Smooth muscle cell (in vitro differentiated cells): ENCODE results near the gene PSAPL1. TPM values are rescaled to one million over a fixed set of nuclear protein-coding genes. Genes with fewer than 3 reads are reported as not detected.

Source experiments
- DNase-seq: peaks from one replicate; lab custom pipeline; 2025; ENCODE audit not compliant: unreplicated experiment; lab: John Stamatoyannopoulos, UW
- H2AFZ ChIP-seq: fragments of 200-600 bp; sonication (generic); 2 replicates; pipeline ENCODE4 v1.6.0; 2016; ENCODE audit warnings: antibody characterized with exemption, low read depth, mild to moderate bottlenecking
- H3F3A ChIP-seq: fragments of 200-600 bp; sonication (generic); 2 replicates; pipeline ENCODE4 v1.6.0; 2017; ENCODE audit warnings: antibody characterized with exemption, low read depth
- H3K27ac ChIP-seq: fragments of 200-600 bp; sonication (generic); 2 replicates; pipeline ENCODE4 v1.5.1; 2016; ENCODE audit warnings: low read depth, mild to moderate bottlenecking
- H3K27me3 ChIP-seq: fragments of 200-600 bp; sonication (generic); 2 replicates; pipeline ENCODE4 v1.6.1; 2016; ENCODE audit warnings: low read depth, mild to moderate bottlenecking
- H3K36me3 ChIP-seq: fragments of 200-600 bp; sonication (generic); 2 replicates; pipeline ENCODE4 v1.5.1; 2016; ENCODE audit warnings: low read depth
- H3K4me1 ChIP-seq: fragments of 200-600 bp; sonication (generic); 2 replicates; pipeline ENCODE4 v1.5.1; 2016; ENCODE audit warnings: low read depth
- H3K4me2 ChIP-seq: fragments of 200-600 bp; sonication (generic); 2 replicates; pipeline ENCODE4 v1.6.0; 2016; ENCODE audit warnings: mild to moderate bottlenecking
- H3K4me3 ChIP-seq: fragments of 200-600 bp; sonication (generic); 2 replicates; pipeline ENCODE4 v1.5.1; 2016; ENCODE audit warnings: mild to moderate bottlenecking
- H3K79me2 ChIP-seq: fragments of 200-600 bp; sonication (generic); 2 replicates; pipeline ENCODE4 v1.6.0; 2016; ENCODE audit warnings: low read depth, mild to moderate bottlenecking
- H3K9ac ChIP-seq: fragments of 200-600 bp; sonication (generic); 2 replicates; pipeline ENCODE4 v1.6.0; 2016; ENCODE audit warnings: low read depth
- H3K9me3 ChIP-seq: fragments of 200-600 bp; sonication (generic); replicated peaks from 2 replicates; pipeline ENCODE4 v1.5.1; 2016; ENCODE audit warnings: low read depth
- H4K20me1 ChIP-seq: fragments of 200-600 bp; sonication (generic); 2 replicates; pipeline ENCODE4 v1.6.0; 2016; ENCODE audit warnings: low read depth
- CTCF ChIP-seq: fragments of 200-600 bp; sonication (generic); IDR thresholded peaks from 2 replicates; pipeline ENCODE4 v1.5.1; 2017; ENCODE audit warnings: borderline replicate concordance, mild to moderate bottlenecking, antibody characterized with exemption; ENCODE audit not compliant: insufficient read depth, poor library complexity, severe bottlenecking
- WGBS: methylation state at CpG from one replicate; pipeline ENCODE4 v1.1.7; 2016; ENCODE audit warnings: low lambda C conversion rate; 5-methylcytosine and 5-hydroxymethylcytosine counted together
- polyA plus RNA-seq: library from polyadenylated mRNA; unstranded; fragments of >200 nt; fragmentation: Nextera tagmentation; extraction: Ambion mirVana; gene quantifications from 2 replicates; pipeline ENCODE4 v1.2.1, GENCODE V29; 2016
- total RNA-seq: library from RNA; depleted of rRNA; stranded (reverse); fragments of >200 nt; gene quantifications from 2 replicates; pipeline ENCODE4 v1.2.3, GENCODE V29; 2014

The PSAPL1 gene
- total and polyA plus RNA-seq, 2 experiments from 2014 or later, result not detected

- TF ChIP-seq CTCF, result no peak
- no peak overlapping the region for H3K9ac ChIP-seq
- DNase-seq, result no peak
- H4K20me1 ChIP-seq, result peaks cover 3% of the 10 kb centered on the region
- no peaks in the 10 kb centered on the region for H3F3A ChIP-seq
- 94% methylated on average over 26 of the region's 28 CpGs for WGBS
- no peaks in the 10 kb centered on the region for H3K27me3 ChIP-seq
- no peaks in the 10 kb centered on the region for H3K36me3 ChIP-seq
- no peaks in the 10 kb centered on the region for H3K79me2 ChIP-seq
- no peak overlapping the region for H3K27ac ChIP-seq
- no peak overlapping the region for H3K4me2 ChIP-seq
- H3K9me3 ChIP-seq, result no peaks in the 10 kb centered on the region
- H2AFZ ChIP-seq, result no peak overlapping the region
- no peak overlapping the region for H3K4me3 ChIP-seq
- peaks cover 5% of the 10 kb centered on the region for H3K4me1 ChIP-seq
Measured at GRCh38 chr4:7433376-7434140, 1.2 kb downstream of the PSAPL1 start.

GRCh38 chr4:7432531-7433375 is 2.0 kb downstream of the PSAPL1 start:
- no peaks in the 10 kb centered on the region for H3K36me3 ChIP-seq
- no peaks in the 10 kb centered on the region for H3K27me3 ChIP-seq
- H3K79me2 ChIP-seq, result no peaks in the 10 kb centered on the region
- H3F3A ChIP-seq, result no peaks in the 10 kb centered on the region
- no peak for DNase-seq
- H2AFZ ChIP-seq, result no peak overlapping the region
- H3K27ac ChIP-seq, result no peak overlapping the region
- H4K20me1 ChIP-seq, result peaks cover 3% of the 10 kb centered on the region
- 90% methylated on average over 23 of the region's 23 CpGs for WGBS
- no peak for TF ChIP-seq CTCF
- no peak overlapping the region for H3K4me2 ChIP-seq
- no peak overlapping the region for H3K9ac ChIP-seq
- no peak overlapping the region for H3K4me3 ChIP-seq
- H3K9me3 ChIP-seq, result no peaks in the 10 kb centered on the region
- peaks cover 13% of the 10 kb centered on the region for H3K4me1 ChIP-seq

GRCh38 chr4:7431696-7432530 is 2.8 kb downstream of the PSAPL1 start:
- Histone ChIP-seq H3K4me2 (no peak overlapping the region), H3K27ac (no peak overlapping the region), H4K20me1 (peaks cover 3% of the 10 kb centered on the region), H3F3A (no peaks in the 10 kb centered on the region), H3K79me2 (no peaks in the 10 kb centered on the region), H3K9ac (no peak overlapping the region), H3K27me3 (no peaks in the 10 kb centered on the region), H3K9me3 (no peaks in the 10 kb centered on the region), H2AFZ (no peak overlapping the region), H3K4me1 (peaks cover 13% of the 10 kb centered on the region), H3K36me3 (no peaks in the 10 kb centered on the region), H3K4me3 (no peak overlapping the region)
- 86% methylated on average over 27 of the region's 27 CpGs for WGBS
- DNase-seq, result no peak
- TF ChIP-seq CTCF, result no peak
